Glutamatergic neuron (in vitro differentiated cells): ENCODE measurements around the gene NEXN. TPM values are rescaled to one million over a fixed set of nuclear protein-coding genes. Genes with fewer than 3 reads are reported as not detected.

Source experiments
- DNase-seq: peaks from one replicate; pipeline ENCODE4 v3.0.0; 2022
- H3K27ac Mint-ChIP-seq: one replicate; pipeline ENCODE4 v1.8.0; 2020; ENCODE audit warnings: mild to moderate bottlenecking, mixed read lengths, inconsistent platforms; ENCODE audit not compliant: unreplicated experiment
- H3K27me3 Mint-ChIP-seq: one replicate; pipeline ENCODE4 v1.8.0; 2020; ENCODE audit warnings: mild to moderate bottlenecking, moderate library complexity, mixed read lengths, inconsistent platforms; ENCODE audit not compliant: unreplicated experiment
- H3K36me3 Mint-ChIP-seq: one replicate; pipeline ENCODE4 v1.8.0; 2020; ENCODE audit warnings: mild to moderate bottlenecking, mixed read lengths, inconsistent platforms; ENCODE audit not compliant: unreplicated experiment
- H3K4me1 Mint-ChIP-seq: one replicate; pipeline ENCODE4 v1.8.0; 2020; ENCODE audit warnings: mild to moderate bottlenecking, low read depth, mixed read lengths, inconsistent platforms; ENCODE audit not compliant: unreplicated experiment
- H3K4me3 Mint-ChIP-seq: one replicate; pipeline ENCODE4 v1.8.0; 2020; ENCODE audit warnings: mild to moderate bottlenecking, mixed read lengths, inconsistent platforms; ENCODE audit not compliant: unreplicated experiment
- H3K9me3 Mint-ChIP-seq: one replicate; pipeline ENCODE4 v1.8.0; 2020; ENCODE audit warnings: mild to moderate bottlenecking, moderate library complexity, mixed read lengths, inconsistent platforms; ENCODE audit not compliant: unreplicated experiment
- total RNA-seq: library from RNA; stranded (reverse); fragmentation: NEBNext Ultra II Directional; extraction: Animal tissue kit (Norgen Biotek cat#: 25700); gene quantifications from one replicate; pipeline ENCODE4 v1.2.1, GENCODE V29; 2021; ENCODE audit not compliant: unreplicated experiment
- TF ChIP-seq, protein P1 (sequence below): fragments of 200-600 bp; sonication (generic); IDR thresholded peaks from one replicate; pipeline ENCODE4 v1.5.0; 2021; ENCODE audit not compliant: partially characterized antibody, unreplicated experiment

NEXN gene
- total RNA-seq, 1 donor from 2014 or later = 0.76 TPM

DNA sequence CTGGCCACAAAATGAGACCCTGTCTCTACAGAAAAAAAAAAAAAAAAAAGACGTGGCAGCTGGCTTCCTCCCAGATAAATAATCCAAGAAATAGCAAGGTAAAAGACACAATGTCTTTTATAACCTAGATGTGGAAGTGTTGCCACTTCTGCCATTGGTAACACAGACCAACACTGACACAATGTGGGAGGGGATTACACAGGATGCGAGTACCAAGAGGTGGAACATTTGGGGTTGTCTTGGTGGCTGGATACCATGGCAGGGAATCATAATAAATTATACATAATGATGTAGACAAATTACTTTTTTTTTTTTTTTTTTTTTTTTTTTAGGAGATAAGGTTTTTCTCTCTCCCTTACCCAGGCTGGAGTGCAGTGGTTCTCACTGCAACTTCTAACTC is 6.0 kb upstream of the NEXN start:
- no peak for DNase-seq
- Mint-ChIP-seq H3K4me1 (no peaks in the 10 kb centered on the region), H3K27me3 (no peaks in the 10 kb centered on the region), H3K4me3 (no peak overlapping the region), H3K36me3 (no peaks in the 10 kb centered on the region), H3K27ac (no peak overlapping the region), H3K9me3 (no peaks in the 10 kb centered on the region)
- TF ChIP-seq, protein P1, sequence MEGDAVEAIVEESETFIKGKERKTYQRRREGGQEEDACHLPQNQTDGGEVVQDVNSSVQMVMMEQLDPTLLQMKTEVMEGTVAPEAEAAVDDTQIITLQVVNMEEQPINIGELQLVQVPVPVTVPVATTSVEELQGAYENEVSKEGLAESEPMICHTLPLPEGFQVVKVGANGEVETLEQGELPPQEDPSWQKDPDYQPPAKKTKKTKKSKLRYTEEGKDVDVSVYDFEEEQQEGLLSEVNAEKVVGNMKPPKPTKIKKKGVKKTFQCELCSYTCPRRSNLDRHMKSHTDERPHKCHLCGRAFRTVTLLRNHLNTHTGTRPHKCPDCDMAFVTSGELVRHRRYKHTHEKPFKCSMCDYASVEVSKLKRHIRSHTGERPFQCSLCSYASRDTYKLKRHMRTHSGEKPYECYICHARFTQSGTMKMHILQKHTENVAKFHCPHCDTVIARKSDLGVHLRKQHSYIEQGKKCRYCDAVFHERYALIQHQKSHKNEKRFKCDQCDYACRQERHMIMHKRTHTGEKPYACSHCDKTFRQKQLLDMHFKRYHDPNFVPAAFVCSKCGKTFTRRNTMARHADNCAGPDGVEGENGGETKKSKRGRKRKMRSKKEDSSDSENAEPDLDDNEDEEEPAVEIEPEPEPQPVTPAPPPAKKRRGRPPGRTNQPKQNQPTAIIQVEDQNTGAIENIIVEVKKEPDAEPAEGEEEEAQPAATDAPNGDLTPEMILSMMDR = no peak

DNA sequence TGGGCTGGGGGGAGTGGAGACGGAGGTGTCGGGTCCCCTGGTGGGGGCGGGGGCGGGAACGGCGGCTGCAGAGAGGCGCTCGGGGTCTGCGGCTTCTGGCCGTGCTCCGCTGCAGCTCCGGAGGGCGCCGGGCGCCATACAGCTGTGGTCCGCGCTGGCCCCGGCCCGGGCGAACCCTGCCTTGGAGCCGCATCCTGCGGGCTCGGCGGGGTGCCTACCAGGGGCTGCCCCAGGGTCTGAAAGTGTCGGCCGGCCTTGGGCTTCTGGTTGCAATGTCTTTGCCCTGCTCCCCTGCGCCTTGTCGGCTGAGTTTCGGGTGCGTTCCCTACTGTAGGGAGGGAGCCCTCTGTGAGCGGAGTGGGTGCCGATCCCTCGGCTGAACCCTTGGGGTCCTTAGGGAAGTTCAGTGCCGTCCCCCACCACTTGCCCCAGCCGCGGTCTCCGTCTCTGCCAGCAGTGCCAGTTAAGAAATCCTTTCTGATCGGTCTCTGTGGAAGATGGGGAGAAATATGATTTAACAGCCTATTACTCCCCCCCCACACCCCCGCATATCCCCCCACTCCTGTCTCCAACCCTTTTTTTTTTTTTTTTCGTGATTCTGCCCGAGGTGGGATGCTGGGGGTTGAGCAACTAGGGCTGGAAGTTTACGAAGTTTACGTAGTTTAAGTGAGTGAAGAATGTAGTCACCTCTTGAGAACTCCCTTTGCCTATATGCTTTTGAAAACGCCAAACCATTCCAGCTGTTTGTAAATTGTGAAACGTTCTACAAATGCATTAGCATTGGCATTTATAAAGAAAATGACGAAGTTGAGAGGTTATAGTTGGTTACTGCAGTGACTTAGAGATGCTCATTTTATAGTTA is 588 bp downstream of the NEXN start:
- TF ChIP-seq, protein P1 = no peak
- Mint-ChIP-seq H3K4me3 (peak overlapping the region; percentile 90), H3K36me3 (no peaks in the 10 kb centered on the region), H3K4me1 (no peaks in the 10 kb centered on the region), H3K27me3 (no peaks in the 10 kb centered on the region), H3K27ac (no peak overlapping the region), H3K9me3 (no peaks in the 10 kb centered on the region)
- peak; percentile 61 for DNase-seq

DNA sequence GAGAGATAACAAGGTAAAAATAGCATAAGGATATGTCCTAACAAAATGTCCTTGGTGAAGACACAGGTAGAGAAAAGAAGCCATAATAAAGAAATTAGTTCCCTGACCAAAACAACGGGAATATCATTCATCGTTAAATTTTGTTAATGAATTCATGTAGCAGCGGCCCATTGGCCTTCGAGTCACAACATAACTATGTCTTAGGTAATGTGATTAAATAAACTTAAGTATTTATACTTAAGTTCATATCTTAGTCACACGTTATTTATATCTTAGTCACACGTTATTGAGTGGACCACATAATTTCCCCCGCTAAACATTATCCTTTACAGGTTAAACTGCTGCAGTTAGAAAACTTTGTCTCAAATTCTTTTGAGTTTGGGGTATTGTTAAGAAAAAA is 1.2 kb downstream of the NEXN start:
- H3K4me3 Mint-ChIP-seq = peak overlapping the region; percentile 90
- no peak overlapping the region for H3K27ac Mint-ChIP-seq
- no peak for DNase-seq
- no peaks in the 10 kb centered on the region for H3K27me3 Mint-ChIP-seq
- H3K36me3 Mint-ChIP-seq = no peaks in the 10 kb centered on the region
- H3K9me3 Mint-ChIP-seq = no peaks in the 10 kb centered on the region
- TF ChIP-seq, protein P1 = no peak
- no peaks in the 10 kb centered on the region for H3K4me1 Mint-ChIP-seq

DNA sequence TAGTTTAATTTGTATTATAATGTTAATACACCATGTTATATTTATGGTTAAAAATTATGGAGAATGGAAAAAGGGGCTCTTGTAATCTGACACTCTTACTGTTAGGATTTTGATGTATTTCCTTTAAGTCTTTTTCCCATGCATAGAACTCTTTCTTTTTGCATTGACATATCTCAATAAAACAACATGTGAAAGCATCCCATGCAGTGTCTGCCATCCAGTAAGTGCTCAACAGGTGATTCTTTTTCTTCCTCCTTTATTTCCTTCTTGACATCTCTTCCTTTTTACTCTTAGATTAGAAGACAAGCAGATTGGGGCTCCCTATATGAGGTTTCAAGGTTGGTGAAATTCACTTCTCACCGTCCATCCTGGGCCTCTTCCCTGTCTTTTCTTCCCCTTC is 2.8 kb downstream of the NEXN start:
- TF ChIP-seq, protein P1 = no peak
- H3K36me3 Mint-ChIP-seq = no peaks in the 10 kb centered on the region
- no peak overlapping the region for H3K4me3 Mint-ChIP-seq
- no peak for DNase-seq
- H3K27ac Mint-ChIP-seq = no peak overlapping the region
- H3K27me3 Mint-ChIP-seq = no peaks in the 10 kb centered on the region
- no peaks in the 10 kb centered on the region for H3K9me3 Mint-ChIP-seq
- no peaks in the 10 kb centered on the region for H3K4me1 Mint-ChIP-seq

DNA sequence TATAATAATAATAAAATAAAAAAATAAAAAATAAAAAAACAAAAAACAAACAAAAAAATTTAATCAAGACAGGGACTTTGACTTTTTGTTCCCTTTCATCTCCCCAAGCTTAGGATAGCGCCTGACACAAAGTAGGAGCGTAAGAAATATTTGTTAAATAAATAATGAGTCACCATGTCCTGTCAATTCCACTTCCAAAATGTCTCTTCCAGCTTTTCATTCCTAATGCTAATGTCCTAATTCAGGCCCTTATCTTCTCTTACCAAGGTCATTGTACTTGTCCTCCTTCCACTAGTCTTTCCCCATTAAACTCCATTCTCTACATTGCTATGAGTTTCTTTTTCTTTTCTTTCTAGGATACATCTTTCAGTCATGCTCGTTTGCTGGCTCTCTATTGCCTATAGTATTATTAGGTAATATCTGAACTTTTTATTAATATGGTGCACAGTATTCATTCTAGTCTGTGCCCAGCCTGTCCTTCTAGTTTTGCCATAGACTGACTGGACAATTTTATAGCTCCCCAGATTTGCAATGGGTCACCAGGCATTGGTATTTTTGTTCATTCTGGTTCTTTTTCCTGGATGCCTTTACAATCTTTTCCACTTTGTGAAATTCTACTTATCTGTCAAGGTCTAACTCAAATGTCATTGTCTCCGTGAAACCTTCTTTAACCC is 11.4 kb downstream of the NEXN start:
- Mint-ChIP-seq H3K4me1 (no peaks in the 10 kb centered on the region), H3K27ac (no peak overlapping the region), H3K4me3 (no peak overlapping the region), H3K9me3 (no peaks in the 10 kb centered on the region), H3K27me3 (no peaks in the 10 kb centered on the region), H3K36me3 (no peaks in the 10 kb centered on the region)
- TF ChIP-seq, protein P1 = no peak
- DNase-seq = no peak
